HepG2 (cell line): ENCODE data around the gene CYP2W1. TPM values are rescaled to one million over a fixed set of nuclear protein-coding genes. Genes with fewer than 3 reads are reported as not detected.

Source experiments
- LCORL ChIP-seq, 2 experiments: fragments of 450-650 bp in 1 of 2; sonication (generic) in 1 of 2; formaldehyde crosslinking in 1 of 2; IDR thresholded peaks; 2 replicates each; pipeline versions ENCODE4 v1.5.0 to v1.6.1; 2017 to 2020; ENCODE audit warnings: antibody characterized with exemption in 1 of 2, missing genetic modification reagents in 1 of 2
- ONECUT2 ChIP-seq: sonication (generic); formaldehyde crosslinking; IDR thresholded peaks from 2 replicates; pipeline ENCODE4 v1.4.0; 2020; ENCODE audit warnings: missing genetic modification reagents
- POLR2A ChIP-seq, 2 experiments: IDR thresholded peaks; 2 replicates each; pipeline ENCODE4 v1.6.1; 2011; ENCODE audit warnings: low read depth in 2 of 2, low read length in 2 of 2, mild to moderate bottlenecking in 1 of 2, moderate library complexity in 1 of 2; ENCODE audit not compliant: insufficient read depth in 1 of 2
- POLR2AphosphoS2 ChIP-seq: IDR thresholded peaks from 2 replicates; pipeline ENCODE4 v1.6.1; 2011; ENCODE audit warnings: low read depth, low read length, improper control_type of control experiment
- RFX1 ChIP-seq: fragments of 450-650 bp; IDR thresholded peaks from 2 replicates; pipeline ENCODE4 v1.6.1; 2017
- RFX5 ChIP-seq: IDR thresholded peaks from 2 replicates; pipeline ENCODE4 v1.6.1; 2011; ENCODE audit warnings: low read depth, low read length, improper control_type of control experiment
- RORA ChIP-seq: sonication (generic); formaldehyde crosslinking; IDR thresholded peaks from 2 replicates; pipeline ENCODE4 v1.5.0; 2020; ENCODE audit warnings: mild to moderate bottlenecking, missing genetic modification reagents, moderate library complexity
- RXRA ChIP-seq: sonication (generic); formaldehyde crosslinking; IDR thresholded peaks from 2 replicates; pipeline ENCODE4 v1.5.1; 2020; ENCODE audit warnings: missing genetic modification reagents
- SMAD9 ChIP-seq: sonication (generic); formaldehyde crosslinking; IDR thresholded peaks from 2 replicates; pipeline ENCODE4 v1.5.1; 2020; ENCODE audit warnings: mild to moderate bottlenecking, missing genetic modification reagents
- SNAPC4 ChIP-seq: sonication (generic); formaldehyde crosslinking; IDR thresholded peaks from 2 replicates; pipeline ENCODE4 v1.4.0; 2020; ENCODE audit warnings: mild to moderate bottlenecking, missing genetic modification reagents
- XBP1 ChIP-seq: sonication (generic); formaldehyde crosslinking; IDR thresholded peaks from 2 replicates; pipeline ENCODE4 v1.5.0; 2020; ENCODE audit warnings: missing genetic modification reagents
- ZFP36L1 ChIP-seq: sonication (generic); formaldehyde crosslinking; IDR thresholded peaks from 2 replicates; pipeline ENCODE4 v1.8.0; 2022; ENCODE audit warnings: mild to moderate bottlenecking, missing genetic modification reagents, moderate library complexity
- ZGPAT ChIP-seq: IDR thresholded peaks from 2 replicates; pipeline ENCODE4 v1.6.1; 2016; ENCODE audit warnings: mild to moderate bottlenecking
- ZNF646 ChIP-seq: sonication (generic); formaldehyde crosslinking; IDR thresholded peaks from 2 replicates; pipeline ENCODE4 v1.9.0; 2021; ENCODE audit warnings: mild to moderate bottlenecking, missing genetic modification reagents
- polyA plus RNA-seq, 8 experiments: library from polyadenylated mRNA; depleted of rRNA in 3 of 8; stranded (reverse) in 7 of 8; unstranded in 1 of 8; fragments of >200 nt; fragmentation: Illumina TruSeq in 4 of 8; extraction: Trizol in 4 of 8; gene quantifications; 2 replicates each; pipeline versions ENCODE4 v1.2.1 to v1.2.3, GENCODE V29; 2011 to 2016; ENCODE audit warnings: low read depth in 4 of 8, missing spikeins in 1 of 8, mixed read lengths in 1 of 8; ENCODE audit not compliant: insufficient read depth in 1 of 8
- total RNA-seq, 5 experiments: library from RNA; depleted of rRNA; stranded (reverse); fragments of >200 nt; fragmentation: Illumina TruSeq; extraction: Trizol; gene quantifications; 2 replicates each; pipeline ENCODE4 v1.2.3, GENCODE V29; 2016; ENCODE audit warnings: low read depth in 1 of 5
- TF ChIP-seq, protein P1 (sequence below): sonication (generic); formaldehyde crosslinking; IDR thresholded peaks from 2 replicates; pipeline ENCODE4 v1.4.0; 2020; ENCODE audit warnings: missing genetic modification reagents

CYP2W1 gene
- total and polyA plus RNA-seq, 2 of the 13 experiments (the other 11 are each of a cell fraction or from before 2014, with no cell fraction given), result 19.5 to 31.7 TPM

DNA sequence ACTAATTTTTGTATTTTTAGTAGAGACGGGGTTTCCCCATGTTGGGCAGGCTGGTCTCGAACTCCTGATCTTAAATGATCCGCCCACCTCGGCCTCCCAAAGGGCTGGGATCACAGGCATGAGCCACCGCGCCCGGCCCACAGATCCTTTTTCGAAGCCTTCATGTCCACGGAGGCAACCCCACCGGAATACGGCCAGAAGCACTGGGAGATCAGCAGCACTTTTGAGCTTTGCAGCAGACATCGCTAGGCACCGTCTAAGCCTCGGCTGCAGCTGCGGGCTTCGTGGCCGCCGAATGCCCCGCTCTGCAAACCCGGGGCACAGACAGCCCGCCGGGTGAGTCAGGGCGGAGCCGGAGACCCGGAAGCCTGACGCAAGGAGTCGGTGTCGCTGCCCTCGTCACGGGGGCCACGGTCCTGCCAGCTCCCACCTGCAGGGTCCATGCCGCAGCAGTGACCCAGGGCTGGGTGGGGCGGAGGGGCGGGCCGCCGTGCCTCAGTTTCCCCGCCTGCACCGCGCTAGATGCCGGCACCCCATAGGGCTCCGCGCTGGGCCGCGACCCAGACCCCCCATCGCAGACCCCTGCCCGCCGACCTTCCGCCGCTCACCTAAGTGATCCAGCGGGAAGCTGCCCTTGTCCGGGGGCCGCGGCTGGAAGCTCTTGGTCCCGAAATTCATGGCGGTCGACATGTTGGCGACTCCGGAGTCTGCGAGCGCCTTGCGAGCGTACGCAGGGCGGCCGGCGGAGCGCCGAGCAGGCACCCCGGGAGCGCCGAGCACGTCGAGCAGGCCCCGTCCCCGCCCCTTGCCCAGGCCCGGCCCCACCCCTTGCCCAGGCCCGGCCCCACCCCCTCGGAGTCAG is 7.9 kb upstream of the CYP2W1 start, which contains the start of gene COX19 (continued):
- TF ChIP-seq ZNF646 (CRISPR knock-in tag) (no peak), POLR2A (IDR thresholded peaks at IDR 0.05; ENCODE audit: insufficient read depth in 1 of 2, low read depth in 2 of 2, low read length in 2 of 2) (peak in 1 of 2 experiments; percentile 79; a peak in 2 of 4 replicates), ONECUT2 (CRISPR knock-in tag) (no peak), RORA (CRISPR knock-in tag) (no peak), XBP1 (CRISPR knock-in tag) (no peak), ZFP36L1 (CRISPR knock-in tag) (no peak), SMAD9 (no peak), SNAPC4 (CRISPR knock-in tag) (0 out of 2 replicates have a peak, but pooled peaks have one; percentile 37), RFX1 (no peak), ZGPAT (peak; percentile 93), POLR2AphosphoS2 (peak; percentile 98), RXRA (CRISPR knock-in tag) (peak; percentile 80), RFX5 (no peak), LCORL (IDR thresholded peaks at IDR 0.05) (no peak), LCORL (CRISPR knock-in tag; IDR thresholded peaks at IDR 0.05) (peak; percentile 13; the same call in 1 of the 2 replicates)
- TF ChIP-seq, protein P1, sequence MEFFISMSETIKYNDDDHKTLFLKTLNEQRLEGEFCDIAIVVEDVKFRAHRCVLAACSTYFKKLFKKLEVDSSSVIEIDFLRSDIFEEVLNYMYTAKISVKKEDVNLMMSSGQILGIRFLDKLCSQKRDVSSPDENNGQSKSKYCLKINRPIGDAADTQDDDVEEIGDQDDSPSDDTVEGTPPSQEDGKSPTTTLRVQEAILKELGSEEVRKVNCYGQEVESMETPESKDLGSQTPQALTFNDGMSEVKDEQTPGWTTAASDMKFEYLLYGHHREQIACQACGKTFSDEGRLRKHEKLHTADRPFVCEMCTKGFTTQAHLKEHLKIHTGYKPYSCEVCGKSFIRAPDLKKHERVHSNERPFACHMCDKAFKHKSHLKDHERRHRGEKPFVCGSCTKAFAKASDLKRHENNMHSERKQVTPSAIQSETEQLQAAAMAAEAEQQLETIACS (CRISPR knock-in tag), result 0 out of 2 replicates have a peak, but pooled peaks have one; percentile 25
